Activated CD4-positive, alpha-beta T cell treated with anti-CD3 and anti-CD28 coated beads, Interleukin-2, amount 10 ng/mL, durations not matched to agents 24 days and 14 days (primary cell): Measurements from ENCODE around the gene PWWP2B. TPM values are rescaled to one million over a fixed set of nuclear protein-coding genes. Genes with fewer than 3 reads are reported as not detected.
A peak's percentile ranks its signal among the peaks of the same experiment; 100 is the strongest.

Experiments used
- DNase-seq: peaks from one replicate; pipeline ENCODE4 v3.0.0; 2022
- H3K27ac Mint-ChIP-seq: one replicate; pipeline ENCODE4 v1.8.0; 2022; ENCODE audit warnings: mild to moderate bottlenecking, mixed read lengths
- H3K27me3 Mint-ChIP-seq: one replicate; pipeline ENCODE4 v1.8.0; 2022; ENCODE audit warnings: mixed read lengths
- H3K36me3 Mint-ChIP-seq: one replicate; pipeline ENCODE4 v1.8.0; 2022; ENCODE audit warnings: low read depth, mild to moderate bottlenecking, mixed read lengths
- H3K4me1 Mint-ChIP-seq: one replicate; pipeline ENCODE4 v1.8.0; 2021; ENCODE audit warnings: mixed read lengths
- H3K4me3 Mint-ChIP-seq: one replicate; pipeline ENCODE4 v1.8.0; 2022; ENCODE audit warnings: mild to moderate bottlenecking, moderate library complexity, mixed read lengths
- H3K9me3 Mint-ChIP-seq: one replicate; pipeline ENCODE4 v1.8.0; 2021; ENCODE audit warnings: mixed read lengths
- intact Hi-C: fragments of 100-400 bp; cut with micrococcal nuclease; formaldehyde crosslinking; loops from one replicate; pipeline ENCODE4 v1.15.1; 2023
- total RNA-seq: library from RNA; stranded (reverse); gene quantifications from 2 replicates; pipeline ENCODE4 v1.2.3, GENCODE V29; 2022

Gene PWWP2B
- total RNA-seq, 1 donor from 2014 or later, result 4.9 TPM

DNA sequence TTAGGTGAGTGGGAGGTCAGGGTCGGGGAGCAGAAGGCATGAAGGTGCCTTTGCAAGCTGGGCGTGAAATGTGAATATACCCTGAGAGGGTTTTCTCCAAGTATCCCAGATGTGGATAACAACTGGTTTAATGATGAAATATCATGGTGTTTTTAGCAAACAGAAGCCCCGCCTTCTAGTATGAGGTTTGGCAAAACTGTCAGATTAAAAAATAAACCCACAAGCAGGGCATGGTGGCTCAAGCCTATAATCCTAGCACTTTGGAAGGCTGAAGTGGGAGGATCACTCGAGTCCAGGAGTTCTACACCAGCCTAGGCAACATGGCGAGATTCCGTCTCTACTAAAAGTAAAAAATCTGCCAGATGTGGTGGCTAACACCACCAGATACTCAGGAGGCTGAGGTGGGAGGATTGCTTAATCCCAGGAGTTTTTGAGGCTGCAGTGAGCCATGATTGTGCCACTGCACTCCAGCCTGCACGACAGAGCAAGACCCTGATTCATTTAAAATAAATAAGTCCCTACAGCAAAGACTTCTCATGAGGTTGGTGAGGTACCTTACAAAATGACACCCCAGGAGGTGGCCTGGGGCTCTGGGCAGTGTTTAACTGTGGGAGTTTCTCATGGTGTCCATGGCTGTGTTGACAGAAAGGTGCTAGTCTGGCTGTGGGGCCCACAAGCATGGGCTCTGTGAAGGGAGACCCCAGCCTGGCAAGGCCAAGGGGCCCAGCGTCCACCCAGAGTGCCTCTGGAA is 6.7 kb upstream of the PWWP2B start:
- intact Hi-C loops, result loop anchor here (10.0 kb wide), 1 partner anchor 144 kb away; the partner anchor contains the start of gene INPP5A
- Mint-ChIP-seq H3K4me3 (no peak overlapping the region), H3K27me3 (peaks cover 7% of the 10 kb centered on the region), H3K9me3 (peaks cover 9% of the 10 kb centered on the region), H3K27ac (no peak overlapping the region), H3K4me1 (peaks cover 3% of the 10 kb centered on the region), H3K36me3 (peaks cover 2% of the 10 kb centered on the region)
- no peak for DNase-seq

DNA sequence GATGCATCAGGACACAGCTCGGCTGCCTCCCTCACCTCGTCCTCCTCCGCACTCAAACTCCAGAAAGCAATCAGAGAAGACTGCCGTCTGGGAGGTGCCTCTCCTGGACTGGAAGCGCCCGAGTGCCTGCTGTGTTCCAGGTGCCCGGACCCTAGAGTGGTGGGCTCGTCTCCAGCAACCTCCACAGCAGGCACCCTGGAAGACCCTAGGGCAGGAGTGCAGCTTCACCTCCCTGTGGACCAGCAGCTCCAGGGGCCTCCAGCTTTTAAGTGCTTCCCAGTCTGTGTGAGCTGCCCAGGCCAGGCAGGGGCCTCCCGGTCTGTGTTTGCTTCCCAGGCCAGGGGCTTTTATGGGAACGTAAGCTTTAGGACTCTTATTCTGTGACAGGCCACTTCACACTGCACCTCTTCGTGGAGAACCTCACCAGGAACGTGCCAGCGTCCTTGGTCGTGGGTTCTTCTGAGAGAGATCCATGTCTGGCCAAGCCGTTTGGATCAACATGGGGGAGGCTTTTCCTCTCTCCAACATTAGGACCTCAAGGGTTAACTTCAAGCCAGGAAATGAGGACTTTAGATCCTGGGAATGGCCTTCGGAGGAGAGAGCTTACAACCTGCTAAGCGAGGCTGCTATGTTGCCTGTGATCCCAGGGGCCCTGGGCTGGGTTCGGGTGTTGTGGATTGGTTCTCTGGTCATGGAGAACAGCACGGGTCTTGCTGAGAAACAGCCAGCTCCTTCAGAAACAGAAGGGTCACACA is 5.9 kb upstream of the PWWP2B start:
- Mint-ChIP-seq H3K9me3 (peaks cover 9% of the 10 kb centered on the region), H3K36me3 (peaks cover 2% of the 10 kb centered on the region), H3K4me3 (no peak overlapping the region), H3K27ac (no peak overlapping the region), H3K4me1 (peaks cover 3% of the 10 kb centered on the region), H3K27me3 (peaks cover 7% of the 10 kb centered on the region)
- no peak for DNase-seq
- intact Hi-C loops, result loop anchor here (10.0 kb wide), 1 partner anchor 144 kb away; the partner anchor contains the start of gene INPP5A

DNA sequence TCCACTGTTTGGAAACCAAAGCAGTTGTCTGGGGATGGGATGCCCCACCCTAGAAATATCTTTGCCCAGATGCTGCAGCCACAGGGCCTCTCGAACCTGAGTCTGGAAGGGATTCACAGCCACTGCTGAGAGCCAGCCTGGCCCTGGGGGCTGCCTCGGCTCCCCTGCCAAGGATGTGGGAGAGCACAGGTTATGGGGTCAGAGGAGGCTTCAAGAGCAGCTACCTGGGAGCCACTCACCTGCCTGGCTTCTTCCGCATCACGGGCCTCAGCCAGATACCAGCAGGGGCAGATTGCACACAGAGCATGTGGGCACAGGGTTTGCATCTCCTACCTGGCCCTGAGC is 5.4 kb upstream of the PWWP2B start:
- Mint-ChIP-seq H3K36me3 (peaks cover 2% of the 10 kb centered on the region), H3K27ac (no peak overlapping the region), H3K27me3 (peaks cover 7% of the 10 kb centered on the region), H3K4me1 (peaks cover 3% of the 10 kb centered on the region), H3K9me3 (peaks cover 9% of the 10 kb centered on the region), H3K4me3 (no peak overlapping the region)
- intact Hi-C loops, result loop anchor here (10.0 kb wide), 1 partner anchor 143 kb away; the partner anchor contains the start of gene INPP5A
- no peak for DNase-seq

DNA sequence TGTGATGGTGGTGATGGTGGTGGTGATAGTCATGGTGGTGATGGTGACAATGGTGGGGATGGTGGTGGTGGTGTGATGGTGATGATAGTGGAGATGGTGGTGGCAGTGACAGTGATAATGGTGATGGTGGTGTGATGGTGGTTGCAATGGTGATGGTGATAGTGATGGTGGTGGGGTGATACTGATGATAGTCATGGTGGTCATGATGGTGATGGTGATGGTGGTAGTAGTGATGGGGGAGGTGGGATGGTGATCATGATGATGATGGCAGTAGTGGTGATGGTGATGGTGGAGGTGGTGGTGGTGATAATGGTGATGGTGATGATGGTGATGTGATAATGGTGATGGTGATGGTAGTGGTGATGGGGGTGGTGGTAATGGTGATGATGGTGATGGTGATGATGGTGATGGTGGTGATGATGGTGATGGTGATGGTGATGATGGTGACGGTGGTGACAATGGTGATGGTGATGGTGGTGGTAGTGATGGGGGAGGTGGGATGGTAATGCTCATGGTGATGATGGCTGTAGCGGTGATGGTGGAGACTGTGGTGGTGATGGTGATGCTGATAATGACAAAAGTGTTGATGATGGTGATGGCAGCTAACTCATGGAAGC is 4.7 kb upstream of the PWWP2B start:
- Mint-ChIP-seq H3K36me3 (peaks cover 2% of the 10 kb centered on the region), H3K27me3 (peaks cover 7% of the 10 kb centered on the region), H3K4me1 (peaks cover 3% of the 10 kb centered on the region), H3K27ac (no peak overlapping the region), H3K9me3 (peaks cover 9% of the 10 kb centered on the region), H3K4me3 (no peak overlapping the region)
- DNase-seq, result no peak
- intact Hi-C loops, result loop anchor here (10.0 kb wide), 1 partner anchor 143 kb away; the partner anchor contains the start of gene INPP5A

DNA sequence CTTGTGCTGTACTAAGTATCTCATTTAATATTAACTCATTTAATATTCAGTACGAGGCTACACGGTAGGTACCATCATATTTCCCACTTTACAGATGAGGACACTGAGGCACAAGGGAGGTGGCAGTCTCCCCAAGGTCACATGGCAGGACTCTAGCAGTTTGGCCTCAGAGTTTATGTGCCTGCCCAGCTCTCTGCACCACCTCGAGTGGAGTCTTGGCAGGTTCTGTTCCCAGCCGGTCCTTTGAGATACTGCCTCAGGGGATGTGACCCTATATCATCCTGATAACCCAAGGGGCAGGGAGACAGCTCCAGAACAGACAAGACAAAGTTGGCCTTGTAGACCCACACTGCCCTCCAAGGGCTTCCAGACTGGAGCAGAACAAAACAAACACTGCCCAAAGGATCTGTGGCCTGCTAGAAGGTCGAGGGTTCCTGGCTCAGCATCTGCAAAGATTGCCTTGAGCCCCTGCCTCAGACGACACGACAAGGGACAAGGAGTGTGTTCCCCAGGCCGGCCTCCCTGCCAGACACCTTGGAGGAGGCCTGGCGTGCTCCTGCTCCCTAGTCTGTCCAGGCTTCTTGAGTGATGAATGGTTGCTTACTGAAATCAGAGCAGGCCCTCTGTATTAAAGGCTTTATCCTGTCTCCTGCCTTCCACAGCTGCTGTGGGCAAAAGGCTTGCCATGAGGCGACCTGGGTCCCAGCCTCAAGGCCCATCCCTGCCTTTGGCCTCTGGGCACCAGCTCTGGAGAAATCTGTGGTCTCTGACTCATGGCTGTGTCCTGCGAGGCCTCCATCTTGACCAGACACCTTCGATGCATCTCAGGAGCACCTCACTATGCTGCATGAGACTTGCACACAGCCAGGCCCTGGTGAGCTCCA is 3.9 kb upstream of the PWWP2B start:
- H3K36me3 Mint-ChIP-seq, result no peaks in the 10 kb centered on the region
- H3K27me3 Mint-ChIP-seq, result peaks cover 6% of the 10 kb centered on the region
- no peak overlapping the region for H3K4me3 Mint-ChIP-seq
- H3K4me1 Mint-ChIP-seq, result peaks cover 4% of the 10 kb centered on the region
- H3K9me3 Mint-ChIP-seq, result peaks cover 9% of the 10 kb centered on the region
- intact Hi-C loops, result loop anchor here (10.0 kb wide), 1 partner anchor 142 kb away; the partner anchor contains the start of gene INPP5A
- DNase-seq, result no peak
- no peak overlapping the region for H3K27ac Mint-ChIP-seq

DNA sequence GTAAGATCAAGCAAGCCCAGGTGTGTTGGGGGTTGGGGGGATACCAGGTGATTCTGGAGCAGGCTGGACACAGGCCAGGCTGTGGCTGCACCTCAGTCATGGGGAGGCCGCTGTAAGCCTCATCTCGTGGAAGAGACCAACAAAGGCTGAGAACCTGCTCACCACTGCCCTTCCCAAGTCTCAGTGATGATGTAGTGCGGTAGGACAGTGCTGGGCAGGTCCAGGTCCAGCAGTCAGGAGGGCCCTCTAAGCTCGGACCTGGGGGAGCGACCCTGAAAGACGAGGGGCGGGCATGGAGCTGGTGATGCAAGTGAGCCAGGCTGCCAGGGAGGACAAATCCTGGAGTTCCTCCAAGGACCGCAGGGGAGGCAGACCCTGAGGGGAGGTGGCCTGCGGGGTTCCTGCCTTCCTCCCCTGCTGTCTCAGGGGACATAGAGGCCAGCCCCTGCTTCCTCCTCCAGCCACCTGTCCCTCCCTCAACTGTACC is 3.3 kb upstream of the PWWP2B start:
- no peak overlapping the region for H3K4me3 Mint-ChIP-seq
- peaks cover 6% of the 10 kb centered on the region for H3K27me3 Mint-ChIP-seq
- no peaks in the 10 kb centered on the region for H3K36me3 Mint-ChIP-seq
- peaks cover 7% of the 10 kb centered on the region for H3K4me1 Mint-ChIP-seq
- H3K9me3 Mint-ChIP-seq, result peaks cover 9% of the 10 kb centered on the region
- no peak for DNase-seq
- intact Hi-C loops, result loop anchor here (10.0 kb wide), 1 partner anchor 141 kb away; the partner anchor contains the start of gene INPP5A
- no peak overlapping the region for H3K27ac Mint-ChIP-seq

DNA sequence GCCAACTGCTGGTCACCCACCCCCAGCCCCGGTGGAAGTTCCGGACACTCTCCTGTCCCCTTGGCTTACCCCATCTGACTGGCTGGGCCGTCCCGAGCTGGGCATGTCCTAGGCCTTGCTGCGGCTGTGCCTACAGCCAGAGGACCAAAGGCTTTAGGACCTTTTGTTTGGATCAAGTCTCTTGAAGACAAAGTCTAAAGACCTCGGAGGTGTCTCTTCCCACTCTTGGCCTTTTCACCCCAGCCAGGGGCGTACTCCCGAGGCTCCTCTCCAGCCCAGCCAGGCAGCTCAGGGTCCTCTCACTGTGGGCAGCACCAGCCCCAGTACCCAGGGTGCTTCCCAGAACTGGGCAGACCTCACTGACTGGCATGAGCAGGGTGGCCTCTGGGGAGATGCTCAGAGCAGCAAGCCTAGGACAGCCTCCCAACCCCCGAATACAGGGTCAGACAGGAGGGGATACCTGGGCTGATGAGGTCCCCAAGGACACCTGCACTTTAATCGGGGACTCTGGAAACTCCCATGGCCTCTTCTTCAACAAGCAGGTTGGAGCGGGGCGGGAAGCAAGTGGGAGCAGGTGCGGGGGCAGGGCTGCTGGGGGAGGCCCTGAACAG is 2.7 kb upstream of the PWWP2B start:
- intact Hi-C loops, result loop anchor here (10.0 kb wide), 1 partner anchor 140 kb away; the partner anchor contains the start of gene INPP5A
- Mint-ChIP-seq H3K27me3 (peaks cover 6% of the 10 kb centered on the region), H3K4me1 (peaks cover 7% of the 10 kb centered on the region), H3K27ac (peak overlapping the region; percentile 37), H3K9me3 (peaks cover 9% of the 10 kb centered on the region), H3K36me3 (no peaks in the 10 kb centered on the region), H3K4me3 (peak overlapping the region; percentile 11)
- no peak for DNase-seq

DNA sequence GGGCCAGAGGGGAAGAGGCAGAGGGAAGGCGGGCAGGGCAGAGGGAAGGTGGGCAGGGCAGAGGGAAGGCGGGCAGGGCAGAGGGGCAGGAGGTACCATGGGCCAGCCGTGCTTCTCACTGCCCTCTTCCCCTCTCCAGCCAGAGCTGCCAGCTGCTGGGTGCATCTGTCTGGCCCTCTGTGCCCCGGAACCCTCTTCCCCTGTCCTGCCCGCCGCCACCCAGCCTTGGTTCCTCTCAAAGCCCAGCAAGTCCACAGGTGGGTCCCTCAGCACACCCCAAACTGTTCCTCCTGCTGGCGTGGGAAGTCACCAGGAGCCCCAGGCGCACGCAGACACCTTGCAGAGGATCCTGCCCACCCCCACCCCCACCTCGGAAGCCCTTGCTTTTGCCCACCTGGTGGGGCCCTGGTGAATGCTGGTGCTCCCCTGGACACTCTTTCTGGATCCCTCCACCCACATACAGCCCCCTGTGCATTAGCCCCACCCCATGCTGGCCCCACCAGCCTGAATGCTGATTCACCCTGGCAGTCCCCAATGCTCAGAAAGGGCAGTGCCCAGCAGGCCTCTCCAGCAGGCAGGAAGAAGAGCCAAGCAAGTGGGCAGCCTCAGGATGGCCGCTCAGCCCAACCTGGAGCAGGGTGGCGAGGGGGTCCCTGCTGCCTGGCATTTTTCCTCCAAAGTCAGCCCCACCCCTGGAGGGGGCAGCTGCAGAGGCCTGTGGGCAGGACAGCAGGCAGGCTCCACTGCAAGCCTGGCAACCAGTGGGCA is 1.9 kb upstream of the PWWP2B start:
- Mint-ChIP-seq H3K36me3 (no peaks in the 10 kb centered on the region), H3K27me3 (peaks cover 6% of the 10 kb centered on the region), H3K9me3 (peaks cover 9% of the 10 kb centered on the region), H3K4me3 (peak overlapping the region; percentile 11), H3K27ac (no peak overlapping the region), H3K4me1 (peaks cover 9% of the 10 kb centered on the region)
- intact Hi-C loops, result loop anchor here (10.0 kb wide), 1 partner anchor 140 kb away; the partner anchor contains the start of gene INPP5A
- DNase-seq, result no peak

DNA sequence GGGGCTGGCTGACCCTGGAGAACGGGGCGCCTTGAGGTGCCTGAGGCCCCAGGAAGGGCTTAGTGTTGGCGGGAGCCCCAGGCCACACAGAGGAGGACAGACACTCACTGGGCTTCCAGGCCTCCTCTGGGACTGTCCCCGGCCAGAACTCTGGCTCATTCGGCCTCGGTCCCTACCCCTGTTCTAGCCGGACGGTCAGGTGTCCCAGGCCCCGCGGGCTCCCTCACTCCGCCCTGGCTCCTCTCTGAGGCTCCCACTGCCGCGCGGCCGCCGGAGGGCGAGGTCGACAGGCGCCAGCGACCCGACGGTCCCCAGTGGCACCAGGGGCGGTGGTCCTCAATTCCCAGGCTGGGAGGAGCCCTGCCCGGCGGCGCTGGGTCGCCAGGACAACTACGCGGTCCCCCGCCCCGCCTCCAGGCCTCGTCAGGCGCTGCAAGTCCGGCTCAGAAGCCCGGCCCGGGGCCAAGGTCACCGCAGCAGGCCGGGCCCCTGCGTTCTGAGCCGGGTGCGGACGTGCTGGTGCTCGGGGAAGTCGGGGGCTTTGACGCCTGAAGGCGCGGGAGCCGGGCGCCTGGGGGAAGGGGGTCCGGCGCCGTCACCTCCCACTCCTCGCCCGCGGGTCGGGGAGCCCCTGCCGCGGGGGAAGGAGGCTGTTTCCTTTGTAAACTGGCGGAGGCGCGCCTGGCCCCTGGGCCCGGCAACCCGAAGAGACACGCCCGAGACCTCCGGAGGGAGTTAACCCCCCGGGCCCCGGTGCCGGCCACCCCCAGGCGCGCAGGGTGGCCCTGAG is 1.1 kb upstream of the PWWP2B start:
- H3K4me1 Mint-ChIP-seq, result peaks cover 9% of the 10 kb centered on the region
- no peak overlapping the region for H3K27ac Mint-ChIP-seq
- DNase-seq, result peak; percentile 65
- H3K27me3 Mint-ChIP-seq, result peaks cover 6% of the 10 kb centered on the region
- intact Hi-C loops, result loop anchor here (2.0 to 10.0 kb wide), 2 partner anchors 51 to 139 kb away; partner anchors contain the start of gene INPP5A
- peaks cover 9% of the 10 kb centered on the region for H3K9me3 Mint-ChIP-seq
- no peaks in the 10 kb centered on the region for H3K36me3 Mint-ChIP-seq
- H3K4me3 Mint-ChIP-seq, result peak overlapping the region; percentile 37

DNA sequence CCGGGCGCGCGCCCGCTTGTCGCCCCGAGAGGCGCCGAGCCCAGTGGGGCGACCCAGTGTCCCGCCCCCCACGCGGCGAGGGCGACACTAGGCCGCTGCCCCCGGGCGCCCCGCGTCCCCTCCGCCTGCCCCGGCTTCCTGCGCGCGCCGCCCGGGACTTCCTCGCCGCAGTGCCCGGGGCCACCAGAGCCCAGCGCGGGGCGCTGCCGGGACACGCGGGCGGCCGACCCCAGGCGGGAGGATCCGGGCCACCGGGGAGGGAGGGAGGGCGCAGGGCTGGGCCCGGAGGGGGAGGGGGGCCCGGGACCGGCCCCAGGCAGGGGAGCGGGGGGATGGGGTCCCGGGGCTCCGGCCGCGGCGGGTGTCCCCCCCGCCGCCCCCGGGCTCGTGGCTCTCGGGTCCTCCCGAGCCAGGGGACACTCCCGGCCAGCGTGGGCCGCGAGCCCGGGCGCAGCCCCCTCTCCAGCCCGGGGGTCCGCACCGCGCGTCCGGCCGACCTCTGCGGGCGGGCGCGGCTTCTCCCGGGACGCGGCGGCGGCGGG is 435 bp upstream of the PWWP2B start:
- Mint-ChIP-seq H3K36me3 (no peaks in the 10 kb centered on the region), H3K9me3 (peaks cover 9% of the 10 kb centered on the region), H3K4me1 (peaks cover 9% of the 10 kb centered on the region), H3K27me3 (peaks cover 6% of the 10 kb centered on the region), H3K27ac (no peak overlapping the region), H3K4me3 (no peak overlapping the region)
- DNase-seq, result peak; percentile 91
- intact Hi-C loops, result loop anchor here (2.0 to 10.0 kb wide), 2 partner anchors 50 to 138 kb away; partner anchors contain the start of gene INPP5A
